H9 (cell line): ENCODE data around the gene TOMM70. TPM values are rescaled to one million over a fixed set of nuclear protein-coding genes. Genes with fewer than 3 reads are reported as not detected.

Experiments
- DNase-seq: peaks from one replicate; pipeline ENCODE4 v3.0.0-alpha.2; 2017
- H2AFZ ChIP-seq: one replicate; pipeline ENCODE4 v1.6.1; 2013; ENCODE audit warnings: mild to moderate bottlenecking, low read length, control low read depth, moderate library complexity
- H2AK5ac ChIP-seq: 2 replicates; pipeline ENCODE4 v1.6.1; 2013; ENCODE audit warnings: low read length, control low read depth, mixed read lengths; ENCODE audit not compliant: insufficient read length
- H2BK120ac ChIP-seq: one replicate; pipeline ENCODE4 v1.6.1; 2013; ENCODE audit warnings: low read depth, mild to moderate bottlenecking, low read length, control low read depth, inconsistent platforms; ENCODE audit not compliant: poor library complexity, severe bottlenecking
- H2BK12ac ChIP-seq: 2 replicates; pipeline ENCODE4 v1.6.1; 2013; ENCODE audit warnings: low read length, control low read depth, mixed read lengths, low read depth; ENCODE audit not compliant: insufficient read length
- H2BK15ac ChIP-seq: 2 replicates; pipeline ENCODE4 v1.6.1; 2013; ENCODE audit warnings: low read depth, low read length, control low read depth
- H2BK20ac ChIP-seq: one replicate; pipeline ENCODE4 v1.6.1; 2013; ENCODE audit warnings: low read depth, mild to moderate bottlenecking, low read length, control low read depth, inconsistent platforms; ENCODE audit not compliant: poor library complexity, severe bottlenecking
- H2BK5ac ChIP-seq: 2 replicates; pipeline ENCODE4 v1.6.1; 2013; ENCODE audit warnings: low read length, control low read depth, mixed read lengths; ENCODE audit not compliant: insufficient read length
- H3K14ac ChIP-seq: 2 replicates; pipeline ENCODE4 v1.6.1; 2013; ENCODE audit warnings: low read length, control low read depth; ENCODE audit not compliant: insufficient read depth
- H3K18ac ChIP-seq: 2 replicates; pipeline ENCODE4 v1.6.1; 2013; ENCODE audit warnings: low read depth, mild to moderate bottlenecking, mixed read lengths, low read length, control low read depth; ENCODE audit not compliant: insufficient read length
- H3K23ac ChIP-seq: 2 replicates; pipeline ENCODE4 v1.6.1; 2013; ENCODE audit warnings: low read length, control low read depth, mixed read lengths, low read depth; ENCODE audit not compliant: insufficient read length
- H3K23me2 ChIP-seq: 2 replicates; pipeline ENCODE4 v1.6.1; 2013; ENCODE audit warnings: low read depth, mild to moderate bottlenecking, mixed read lengths, low read length, control low read depth; ENCODE audit not compliant: insufficient read length, poor library complexity, severe bottlenecking
- H3K27ac ChIP-seq: 2 replicates; pipeline ENCODE4 v1.5.1; 2013; ENCODE audit warnings: low read length, control low read depth, mixed read lengths, low read depth; ENCODE audit not compliant: insufficient read length
- H3K27me3 ChIP-seq: 2 replicates; pipeline ENCODE4 v1.6.1; 2013; ENCODE audit warnings: low read length, control low read depth, inconsistent platforms; ENCODE audit not compliant: insufficient read depth
- H3K4ac ChIP-seq: 2 replicates; pipeline ENCODE4 v1.6.1; 2013; ENCODE audit warnings: low read depth, mild to moderate bottlenecking, control low read depth, inconsistent platforms, low read length, moderate library complexity
- H3K4me1 ChIP-seq: 2 replicates; pipeline ENCODE4 v1.6.1; 2013; ENCODE audit warnings: low read length, control low read depth, inconsistent platforms; ENCODE audit not compliant: insufficient read depth
- H3K4me2 ChIP-seq: 2 replicates; pipeline ENCODE4 v1.6.1; 2013; ENCODE audit warnings: low read length, control low read depth, mixed read lengths; ENCODE audit not compliant: insufficient read length, insufficient read depth
- H3K56ac ChIP-seq: 2 replicates; pipeline ENCODE4 v1.6.1; 2013; ENCODE audit warnings: low read depth, mild to moderate bottlenecking, mixed read lengths, low read length, control low read depth; ENCODE audit not compliant: insufficient read length
- H3K79me1 ChIP-seq: 2 replicates; pipeline ENCODE4 v1.6.1; 2013; ENCODE audit warnings: low read depth, mild to moderate bottlenecking, moderate library complexity, low read length, control low read depth, inconsistent platforms; ENCODE audit not compliant: insufficient read depth, poor library complexity, severe bottlenecking
- H3K79me2 ChIP-seq: 2 replicates; pipeline ENCODE4 v1.6.1; 2013; ENCODE audit warnings: low read length, control low read depth, inconsistent platforms; ENCODE audit not compliant: insufficient read depth
- H3K9ac ChIP-seq: 2 replicates; pipeline ENCODE4 v1.6.1; 2013; ENCODE audit warnings: low read length, control low read depth, mixed read lengths; ENCODE audit not compliant: insufficient read length; ENCODE audit errors: extremely low read depth
- H3K9me3 ChIP-seq: one replicate; pipeline ENCODE4 v1.6.1; 2013; ENCODE audit warnings: low read depth, low read length, inconsistent platforms; ENCODE audit not compliant: control insufficient read depth
- H3T11ph ChIP-seq: one replicate; pipeline ENCODE4 v1.6.1; 2013; ENCODE audit warnings: mild to moderate bottlenecking, low read length, control low read depth, inconsistent platforms
- H4K20me1 ChIP-seq: one replicate; pipeline ENCODE4 v1.6.1; 2013; ENCODE audit not compliant: control insufficient read depth, insufficient read length, insufficient read depth
- H4K5ac ChIP-seq: 2 replicates; pipeline ENCODE4 v1.6.1; 2013; ENCODE audit warnings: low read depth, mild to moderate bottlenecking, mixed read lengths, low read length, control low read depth; ENCODE audit not compliant: insufficient read length
- H4K8ac ChIP-seq: replicated peaks from 2 replicates; pipeline ENCODE4 v1.6.1; 2013; ENCODE audit warnings: low read length, control low read depth, mixed read lengths, low read depth; ENCODE audit not compliant: insufficient read length
- H4K91ac ChIP-seq: 2 replicates; pipeline ENCODE4 v1.6.1; 2013; ENCODE audit warnings: low read depth, mild to moderate bottlenecking, moderate library complexity, mixed read lengths, low read length, control low read depth; ENCODE audit not compliant: insufficient read length
- H3K27ac Mint-ChIP-seq, 3 experiments: 2 replicates in 2 of 3; 3 replicates in 1 of 3; pipeline ENCODE4 v1.8.0; 2020 to 2021; ENCODE audit warnings: mixed read lengths in 3 of 3, mild to moderate bottlenecking in 1 of 3, moderate library complexity in 1 of 3
- H3K27me3 Mint-ChIP-seq: 2 replicates; pipeline ENCODE4 v1.8.0; 2021; ENCODE audit warnings: low read depth, mild to moderate bottlenecking, moderate library complexity, mixed read lengths
- H3K36me3 Mint-ChIP-seq, 3 experiments: 2 replicates in 2 of 3; 3 replicates in 1 of 3; pipeline ENCODE4 v1.8.0; 2020 to 2021; ENCODE audit warnings: low read depth in 3 of 3, mixed read lengths in 3 of 3; ENCODE audit not compliant: insufficient read depth in 1 of 3
- H3K4me1 Mint-ChIP-seq, 2 experiments: 2 replicates each; pipeline ENCODE4 v1.8.0; 2020; ENCODE audit warnings: mixed read lengths in 2 of 2
- H3K4me3 Mint-ChIP-seq, 2 experiments: 2 replicates in 1 of 2; 3 replicates in 1 of 2; pipeline ENCODE4 v1.8.0; 2020 to 2021; ENCODE audit warnings: mild to moderate bottlenecking in 2 of 2, mixed read lengths in 2 of 2, moderate library complexity in 1 of 2
- H3K9me3 Mint-ChIP-seq, 2 experiments: 2 replicates in 1 of 2; 3 replicates in 1 of 2; pipeline ENCODE4 v1.8.0; 2020; ENCODE audit warnings: mild to moderate bottlenecking in 2 of 2, mixed read lengths in 2 of 2, moderate library complexity in 1 of 2
- CTCF ChIP-seq: fragments of 200-600 bp; sonication (generic); conservative IDR thresholded peaks from 3 replicates; pipeline ENCODE4 v1.8.0; 2021; ENCODE audit warnings: antibody characterized with exemption, mild to moderate bottlenecking
- total RNA-seq: library from RNA; stranded (reverse); gene quantifications from 2 replicates; pipeline ENCODE4 v1.2.1, GENCODE V29; 2021

The TOMM70 gene
- total RNA-seq, 1 experiment from 2014 or later = 53.0 TPM

GRCh38 chr3:100386437-100387074, 14.3 kb downstream of the TOMM70 start:
- Histone ChIP-seq H3K4me1 (no peaks in the 10 kb centered on the region), H3K56ac (no peak overlapping the region), H2AK5ac (no peak overlapping the region), H2BK5ac (no peak overlapping the region), H4K20me1 (no peaks in the 10 kb centered on the region), H3K27me3 (no peaks in the 10 kb centered on the region), H3T11ph (no peak overlapping the region), H4K5ac (no peak overlapping the region), H3K9me3 (no peaks in the 10 kb centered on the region), H3K18ac (no peak overlapping the region), H4K91ac (no peak overlapping the region), H3K23me2 (no peaks in the 10 kb centered on the region), H2AFZ (no peak overlapping the region), H2BK20ac (no peak overlapping the region), H3K27ac (no peak overlapping the region), H3K14ac (no peak overlapping the region), H4K8ac (no peak overlapping the region), H3K79me1 (peaks cover 4% of the 10 kb centered on the region), H2BK15ac (no peak overlapping the region), H3K23ac (no peak overlapping the region), H3K9ac (no peak overlapping the region), H3K4me2 (no peak overlapping the region), H3K4ac (no peak overlapping the region), H3K79me2 (peaks cover 13% of the 10 kb centered on the region; the same call in 1 of the 2 replicates), H2BK120ac (no peak overlapping the region), H2BK12ac (no peak overlapping the region)
- peaks cover 0 to 3% of the 10 kb centered on the region in 2 experiments; a peak in 2 of 5 replicates for H3K9me3 Mint-ChIP-seq
- TF ChIP-seq CTCF = no peak
- no peak overlapping the region for H3K27ac Mint-ChIP-seq
- H3K4me1 Mint-ChIP-seq = no peaks in the 10 kb centered on the region
- no peaks in the 10 kb centered on the region for H3K27me3 Mint-ChIP-seq
- H3K4me3 Mint-ChIP-seq = no peak overlapping the region
- H3K36me3 Mint-ChIP-seq = peaks cover 20 to 40% (median 40%) of the 10 kb centered on the region in 3 experiments
- no peak for DNase-seq
